Nucleus accumbens (tissue), 56 donors: ENCODE results near the gene SLC44A5.
"Not testable (repeated sequence)": the region's sequence is repeated elsewhere in the genome, so short reads cannot be mapped to it uniquely, and the experiment has no call there.

Experiments
- DNase-seq, 56 donors: peaks; one replicate each; lab custom pipeline; 2025; lab: John Stamatoyannopoulos, UW

Gene SLC44A5

DNA sequence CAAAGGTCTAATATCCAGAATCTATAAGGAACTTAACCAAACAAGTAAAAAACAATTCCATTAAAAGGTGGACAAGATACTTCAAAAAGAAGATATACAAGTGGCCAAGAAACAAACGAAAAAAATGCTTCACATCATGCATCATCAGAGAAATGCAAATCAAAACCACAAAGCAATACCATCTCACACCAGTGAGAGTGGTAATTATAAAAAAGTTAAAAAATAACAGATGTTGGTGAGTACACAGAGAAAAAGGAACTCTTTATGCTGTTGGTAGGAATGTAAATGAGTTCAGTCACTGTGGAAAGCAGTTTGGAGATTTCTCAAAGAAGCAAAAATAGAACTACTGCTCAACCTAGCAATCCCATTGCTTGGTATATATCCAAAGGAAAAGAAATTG lies 218.6 kb downstream of the SLC44A5 start:
- no peak for DNase-seq

- not testable (repeated sequence) for DNase-seq
Measured at GRCh38 chr1:75375476-75376447, 235.2 kb downstream of the SLC44A5 start.

GRCh38 chr1:75373542-75374159 lies 237.3 kb downstream of the SLC44A5 start:
- DNase-seq, result no peak

DNA sequence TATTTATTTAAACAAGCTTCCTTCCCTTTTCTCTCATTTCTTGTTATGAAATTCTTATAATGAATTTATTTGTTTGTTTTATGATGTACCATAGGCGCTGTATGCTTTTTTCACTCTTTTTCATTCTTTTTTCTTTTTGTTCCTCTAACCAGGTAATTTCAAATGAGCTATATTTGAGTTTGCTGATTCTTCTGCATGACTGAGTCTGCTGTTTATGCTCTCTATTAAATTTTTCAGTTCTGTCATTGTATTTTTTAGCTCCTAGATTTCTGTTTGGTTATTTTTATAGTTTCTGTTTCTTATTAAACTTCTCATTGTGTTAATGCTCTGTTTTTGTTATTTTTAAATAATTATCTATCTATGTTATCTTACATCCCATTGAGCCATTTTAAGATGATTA lies 244.3 kb downstream of the SLC44A5 start:
- no peak for DNase-seq

DNA sequence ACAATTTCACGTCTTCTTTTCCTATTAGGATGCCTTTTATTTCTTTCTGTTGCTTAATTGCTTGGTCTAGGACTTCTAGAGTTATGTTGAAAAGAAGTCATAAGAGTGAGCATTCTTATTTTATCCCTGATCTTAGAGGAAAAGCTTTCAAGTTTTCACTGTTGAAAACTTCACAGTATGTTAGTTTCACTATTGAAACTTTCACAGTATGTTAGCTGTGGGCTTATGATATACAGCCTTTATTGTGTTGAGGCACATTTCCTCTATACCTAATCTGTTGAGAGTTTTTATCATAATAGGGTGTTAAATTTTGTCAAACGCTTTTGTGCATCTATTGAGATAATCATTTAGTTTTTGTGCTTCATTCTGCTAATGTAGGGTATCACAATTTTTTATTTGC lies 249.7 kb downstream of the SLC44A5 start:
- no peak for DNase-seq

GRCh38 chr1:75354267-75354666 lies 256.6 kb downstream of the SLC44A5 start:
- not testable (repeated sequence) for DNase-seq

DNA sequence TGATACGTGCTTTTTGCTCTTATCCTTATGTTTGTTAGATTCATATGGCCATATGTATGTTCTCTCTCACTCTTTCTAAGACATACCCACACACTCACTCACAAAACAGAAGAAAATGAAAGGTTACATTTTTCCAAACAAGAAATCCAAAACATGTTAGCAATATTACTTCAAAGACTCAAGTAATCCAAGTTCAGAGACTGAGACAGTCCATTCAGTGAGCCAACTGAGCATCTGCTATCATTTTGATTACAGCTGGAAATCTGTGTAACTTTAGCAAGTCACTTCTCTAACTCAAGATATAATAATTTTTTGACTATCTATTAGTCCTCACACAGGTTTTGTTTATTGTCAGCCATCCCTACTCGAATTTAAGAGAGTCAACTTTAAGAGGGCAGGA lies 257.9 kb downstream of the SLC44A5 start:
- DNase-seq, result no peak

- no peak for DNase-seq
Measured at GRCh38 chr1:75345538-75346292, 265.2 kb downstream of the SLC44A5 start.

DNA sequence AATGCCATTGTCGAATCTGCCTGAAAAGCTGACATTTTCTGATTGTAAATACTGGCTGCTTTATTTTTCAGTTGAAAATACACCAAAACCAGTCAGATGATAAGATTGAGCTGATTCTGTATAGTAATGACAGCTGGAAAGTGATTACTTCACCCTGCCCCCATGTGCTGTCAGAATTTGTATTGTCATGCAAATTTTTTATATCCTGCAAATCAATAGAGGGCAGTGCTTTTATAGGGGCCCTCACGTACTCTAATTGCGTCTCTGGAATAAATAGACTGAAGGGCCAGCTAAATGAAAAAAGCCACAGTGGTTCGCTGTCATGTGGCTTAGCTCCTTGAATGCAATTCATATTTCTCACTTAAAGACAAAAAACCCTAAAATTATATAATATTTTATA lies 268.1 kb downstream of the SLC44A5 start:
- no peak for DNase-seq

DNA sequence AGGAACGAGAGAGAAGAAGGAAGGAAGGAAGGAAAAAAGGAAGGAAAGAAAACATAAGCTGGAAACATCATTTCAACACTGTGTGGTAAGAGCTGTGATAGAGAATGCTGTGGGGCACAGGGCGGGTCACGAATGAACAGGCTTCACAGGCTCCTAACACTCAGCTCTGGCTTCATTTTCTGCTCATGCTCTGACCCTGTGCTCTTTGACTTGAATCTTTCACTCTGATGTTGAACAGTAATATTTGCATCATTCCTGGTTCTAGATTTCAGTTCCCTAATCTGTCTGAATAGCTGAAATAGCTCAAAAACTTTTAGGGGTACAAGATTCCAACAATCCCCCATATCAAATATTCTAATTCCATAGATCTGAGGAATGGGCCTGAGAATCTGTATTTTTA lies 269.4 kb downstream of the SLC44A5 start:
- no peak for DNase-seq

DNA sequence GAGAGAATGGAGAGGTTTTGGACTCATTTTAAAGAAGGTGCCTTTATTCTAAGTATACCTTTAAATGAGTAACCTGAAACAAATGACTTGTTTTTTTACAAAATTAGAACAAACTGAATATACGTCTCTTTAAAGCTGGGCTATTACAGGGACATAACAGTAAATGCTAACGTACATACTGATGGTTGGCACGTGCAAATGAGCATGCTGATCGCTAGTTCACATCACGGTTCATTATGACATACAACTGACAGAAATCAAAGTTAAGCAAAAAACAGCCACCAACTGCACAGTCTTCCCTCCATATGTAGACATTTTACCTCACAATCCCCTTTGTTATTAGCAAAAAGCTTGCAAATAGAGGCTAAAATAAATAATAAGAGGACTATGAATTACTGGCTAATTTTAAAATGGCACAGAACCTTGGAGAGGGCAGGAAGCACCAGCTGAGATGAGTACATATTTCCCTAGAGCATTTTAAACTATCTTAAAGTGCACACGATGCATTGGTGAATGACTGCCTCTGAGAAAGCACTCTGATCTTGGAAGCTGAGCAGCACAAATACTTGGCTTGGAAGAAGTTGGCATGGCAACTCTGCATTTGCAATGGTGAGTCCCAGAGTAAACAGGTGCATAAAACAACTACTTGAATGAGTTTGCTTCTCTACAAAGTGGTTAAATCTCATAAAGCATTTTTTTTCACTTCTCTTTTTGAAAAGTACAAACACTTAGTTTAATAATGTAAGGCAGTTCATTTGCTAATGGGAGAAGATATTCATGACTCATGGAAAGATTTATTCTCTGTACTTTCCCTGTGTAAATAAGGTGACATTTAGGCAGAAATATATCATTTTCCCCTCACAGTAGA lies 272.1 kb downstream of the SLC44A5 start:
- peak in 1 of 56 donors; percentile 7 for DNase-seq

DNA sequence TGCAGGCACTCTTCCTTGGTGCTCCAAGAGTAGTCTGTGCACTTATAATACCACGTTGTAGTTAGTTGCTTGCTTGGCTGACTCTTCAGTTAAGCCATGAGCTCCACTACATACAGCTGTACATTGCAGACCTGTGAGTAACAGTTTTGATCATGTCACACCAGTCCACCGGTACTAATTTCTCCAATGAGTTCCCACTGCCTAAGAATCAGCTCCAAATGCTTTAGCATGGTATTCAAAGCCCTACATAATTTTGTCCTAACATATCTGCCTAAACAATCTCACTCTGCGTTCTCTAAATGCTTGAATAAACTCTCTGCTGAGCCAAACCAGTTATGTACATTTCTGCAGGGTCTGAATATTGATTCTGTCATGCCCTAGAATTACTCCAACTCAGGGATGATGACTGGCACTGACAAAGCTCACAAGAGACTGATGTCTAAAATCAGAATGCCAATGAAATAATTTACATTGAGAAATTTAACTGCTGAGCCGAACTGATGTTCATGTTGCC lies 276.0 kb downstream of the SLC44A5 start:
- DNase-seq, result no peak

DNA sequence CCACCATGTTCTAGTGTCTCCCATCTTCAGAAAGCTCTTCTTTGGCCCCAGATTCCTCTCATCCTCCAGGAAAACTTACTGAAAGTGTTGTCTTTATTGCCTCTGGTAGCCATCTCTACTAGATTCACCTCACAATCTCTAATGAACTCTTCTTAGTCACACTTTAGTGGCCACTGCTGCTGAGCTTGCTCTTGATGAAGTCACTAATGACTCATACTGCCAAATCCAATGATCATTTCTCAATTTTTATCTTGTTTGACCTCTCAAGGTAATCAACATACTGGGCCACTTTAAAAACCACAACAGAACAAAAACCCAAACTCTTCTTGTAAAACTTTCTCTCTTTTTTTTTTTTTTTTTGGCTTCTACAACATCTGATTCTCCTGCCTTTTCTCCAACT lies 280.3 kb downstream of the SLC44A5 start:
- DNase-seq, result no peak

- DNase-seq, result no peak
Measured at GRCh38 chr1:75328691-75329090, 282.2 kb downstream of the SLC44A5 start.

- DNase-seq, result no peak
Measured at GRCh38 chr1:75327395-75327794, 283.5 kb downstream of the SLC44A5 start.

- DNase-seq, result no peak
Measured at GRCh38 chr1:75317976-75318375, 292.9 kb downstream of the SLC44A5 start.

DNA sequence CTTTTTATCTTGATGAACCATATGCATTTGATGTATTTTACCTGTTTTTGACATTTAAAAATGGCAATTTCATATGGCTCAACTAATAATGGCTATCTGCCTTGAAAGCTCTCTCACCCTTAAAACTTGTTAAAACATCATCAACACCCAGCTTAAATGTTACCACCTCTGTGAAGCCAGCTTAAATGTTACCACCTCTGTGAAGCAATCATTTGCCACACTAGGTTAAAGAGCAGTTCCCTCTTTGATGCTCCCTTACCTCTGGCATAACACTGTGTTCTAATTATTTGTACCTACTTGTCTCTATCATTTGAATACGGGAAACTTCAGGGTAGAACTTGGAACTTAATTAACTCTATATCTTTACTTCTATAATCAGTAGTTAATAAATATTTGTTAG lies 294.7 kb downstream of the SLC44A5 start:
- DNase-seq, result no peak

- DNase-seq, result no peak
Measured at GRCh38 chr1:75312620-75313019, 298.3 kb downstream of the SLC44A5 start.

DNA sequence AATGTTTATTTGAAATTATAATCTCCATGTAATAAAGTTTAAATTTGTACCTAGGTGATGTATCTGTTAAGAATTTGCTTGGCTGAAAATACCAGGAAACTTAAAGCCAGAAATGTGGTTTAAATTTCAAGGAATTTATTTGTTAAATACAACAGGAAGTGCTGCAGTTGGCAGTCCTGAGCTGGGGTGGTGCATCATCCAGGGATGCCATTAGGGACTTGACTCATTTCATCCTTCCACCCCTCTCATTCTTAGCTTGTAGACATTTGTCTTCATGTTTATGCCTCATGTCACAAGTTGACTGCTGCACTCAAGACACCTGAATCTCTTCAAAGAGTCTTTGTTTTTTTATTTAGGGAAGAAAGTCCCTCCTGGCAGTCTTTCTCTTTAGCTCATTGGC lies 300.8 kb downstream of the SLC44A5 start:
- DNase-seq, result no peak

- no peak for DNase-seq
Measured at GRCh38 chr1:75308365-75308764, 302.5 kb downstream of the SLC44A5 start.
